Fibroblast of skin of back (primary cell): ENCODE results near the gene SRRM3.
"Not testable (repeated sequence)": the region's sequence is repeated elsewhere in the genome, so short reads cannot be mapped to it uniquely, and the experiment has no call there.

ENCODE experiments used
- DNase-seq: peaks from one replicate; pipeline ENCODE4 v3.0.0-alpha.2; 2013

SRRM3 gene

DNA sequence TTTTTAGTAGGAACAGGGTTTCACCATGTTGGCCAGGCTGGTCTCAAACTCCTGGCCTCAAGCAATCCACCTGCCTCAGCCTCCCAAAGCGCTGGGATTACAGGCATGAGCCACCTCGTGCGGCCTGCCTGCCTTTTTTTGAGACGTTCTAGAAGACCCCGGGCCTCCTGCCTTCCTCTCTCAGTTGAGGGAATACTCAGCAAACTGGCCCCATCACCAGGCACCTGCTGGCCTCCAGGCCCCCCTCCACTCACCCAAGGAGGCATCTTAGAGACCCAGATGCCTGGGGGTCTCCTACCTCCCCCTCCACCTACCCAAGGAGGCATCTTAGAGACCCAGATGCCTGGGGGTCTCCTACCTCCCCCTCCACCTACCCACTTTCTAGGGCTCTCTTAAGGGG lies 91.2 kb downstream of the SRRM3 start:
- not testable (repeated sequence) for DNase-seq

DNA sequence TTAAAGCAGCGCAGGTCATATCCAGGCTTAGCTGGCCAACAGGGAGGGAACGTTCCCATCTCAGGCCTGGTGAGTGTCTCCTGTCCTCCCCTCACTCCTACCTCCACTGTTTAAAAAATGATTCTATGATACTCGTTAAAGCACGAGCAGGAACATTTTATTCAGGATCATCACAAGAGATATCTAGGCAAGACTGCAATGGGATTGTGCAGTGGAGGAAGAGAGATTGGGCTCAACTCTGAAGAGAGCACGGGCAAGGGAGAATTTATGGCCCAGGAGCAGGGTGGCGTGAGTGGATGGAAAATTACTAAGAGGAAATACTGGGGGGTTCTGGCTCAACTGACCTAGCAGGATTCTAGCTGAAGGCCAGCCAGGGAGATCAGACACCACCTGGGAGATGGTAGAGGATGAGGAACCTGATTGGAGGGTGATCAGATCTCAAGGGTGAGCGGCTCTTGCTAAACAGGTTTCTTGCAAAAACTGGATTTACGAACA lies 91.8 kb downstream of the SRRM3 start:
- no peak for DNase-seq

DNA sequence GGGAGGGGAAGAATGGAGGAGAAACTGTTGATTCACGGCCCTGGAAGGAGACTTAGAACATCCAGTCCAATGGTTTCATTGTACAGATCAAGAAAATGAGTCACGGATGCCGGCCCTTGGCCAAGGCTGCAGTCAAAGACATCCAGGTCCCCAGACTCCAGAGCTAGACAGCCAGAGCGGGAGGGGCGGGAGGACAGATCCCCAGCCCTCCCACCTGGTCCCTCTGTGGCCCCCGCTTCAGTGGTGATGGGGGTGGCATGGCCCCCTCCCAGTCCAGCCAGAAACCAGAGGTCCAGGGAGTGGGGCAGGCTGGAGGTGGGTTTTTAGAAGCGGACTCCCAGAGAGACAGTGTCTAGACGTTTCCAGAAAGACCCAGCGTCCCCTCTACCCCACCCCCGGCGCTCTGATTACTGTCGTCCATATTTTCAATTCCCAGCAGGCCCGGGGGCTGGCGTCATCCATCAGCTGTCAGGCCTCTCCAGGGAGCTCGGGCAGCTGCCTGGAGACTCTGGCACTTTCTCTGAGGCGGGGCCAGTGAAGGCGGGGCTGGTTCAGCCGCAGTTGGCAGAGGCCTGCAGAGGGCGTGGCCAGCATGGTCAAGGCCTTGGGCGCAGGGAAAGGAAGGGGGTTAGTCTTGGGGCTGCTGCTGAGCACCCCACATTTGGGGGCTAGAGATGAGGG lies 92.8 kb downstream of the SRRM3 start:
- peak; percentile 98 for DNase-seq

DNA sequence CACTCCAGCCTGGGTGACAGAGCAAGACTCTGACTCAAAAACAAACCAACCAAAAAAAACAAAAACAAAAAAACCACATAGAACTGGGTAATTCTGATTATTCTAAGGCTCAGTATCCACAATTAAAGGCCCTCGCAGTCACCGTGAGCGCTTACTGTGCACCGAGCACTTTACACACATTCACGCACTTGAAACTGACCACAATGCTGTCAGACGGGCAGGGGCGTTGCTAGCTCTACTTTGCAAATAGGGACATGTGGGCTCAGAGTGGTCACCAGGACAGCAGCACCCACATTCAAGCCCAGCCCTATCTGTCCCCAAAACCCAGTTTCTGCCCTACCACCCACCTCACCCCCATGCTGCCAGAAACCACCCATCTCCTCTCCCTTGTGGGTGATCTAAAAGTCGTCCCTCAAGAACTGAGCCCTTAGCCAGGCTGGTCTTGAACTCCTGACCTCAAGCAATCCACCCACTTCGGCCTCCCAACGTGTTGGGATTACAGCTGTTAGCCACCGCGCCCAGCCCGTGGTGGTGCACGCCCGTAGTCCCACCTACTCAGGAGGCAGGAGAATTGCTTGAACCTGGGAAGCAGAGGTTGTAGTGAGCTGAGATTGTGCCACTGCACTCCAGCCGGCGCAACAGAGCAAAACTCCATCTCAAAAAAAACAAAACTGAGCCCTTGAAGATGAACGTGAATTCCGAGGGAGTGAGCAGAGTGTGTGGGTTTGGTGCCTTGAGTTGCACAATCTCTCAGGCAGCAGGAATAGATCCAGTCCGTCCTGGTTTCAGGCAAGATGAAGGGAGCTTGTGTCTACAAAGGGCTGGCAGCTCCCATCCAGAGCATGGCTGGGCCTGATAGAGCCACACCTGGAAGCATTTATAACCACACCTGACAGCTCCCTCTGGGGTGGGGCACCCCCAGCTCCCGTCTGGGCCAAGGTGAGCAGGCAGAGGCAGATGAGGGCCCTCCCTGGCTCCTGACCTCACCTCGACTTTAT lies 95.3 kb downstream of the SRRM3 start:
- DNase-seq: peak; percentile 65

DNA sequence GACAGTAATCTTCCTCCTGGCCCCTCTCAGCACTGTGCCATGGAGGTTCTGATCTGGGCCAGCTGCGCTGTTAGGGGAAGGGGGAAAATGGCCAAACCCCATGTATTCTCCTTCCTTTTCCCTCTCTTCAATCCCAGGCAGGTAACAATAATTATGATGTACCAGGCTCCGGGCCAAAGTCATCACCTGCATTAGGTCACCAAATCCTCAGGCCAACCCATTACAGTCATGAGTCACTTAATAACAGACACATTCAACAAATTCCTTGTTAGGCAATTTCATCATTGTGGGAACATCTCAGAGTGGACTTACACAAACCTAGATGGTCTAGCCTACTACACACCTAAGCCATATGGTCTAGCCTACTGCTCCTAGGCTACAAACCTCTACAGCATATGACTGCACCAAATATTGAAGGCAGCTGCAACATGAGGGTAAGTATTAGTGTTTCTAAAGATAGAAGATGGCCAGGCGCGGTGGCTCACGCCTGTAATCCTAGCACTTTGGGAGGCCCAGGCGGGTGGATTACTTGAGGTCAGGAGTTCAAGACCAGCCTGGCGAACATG lies 98.6 kb downstream of the SRRM3 start:
- peak; percentile 80 for DNase-seq

DNA sequence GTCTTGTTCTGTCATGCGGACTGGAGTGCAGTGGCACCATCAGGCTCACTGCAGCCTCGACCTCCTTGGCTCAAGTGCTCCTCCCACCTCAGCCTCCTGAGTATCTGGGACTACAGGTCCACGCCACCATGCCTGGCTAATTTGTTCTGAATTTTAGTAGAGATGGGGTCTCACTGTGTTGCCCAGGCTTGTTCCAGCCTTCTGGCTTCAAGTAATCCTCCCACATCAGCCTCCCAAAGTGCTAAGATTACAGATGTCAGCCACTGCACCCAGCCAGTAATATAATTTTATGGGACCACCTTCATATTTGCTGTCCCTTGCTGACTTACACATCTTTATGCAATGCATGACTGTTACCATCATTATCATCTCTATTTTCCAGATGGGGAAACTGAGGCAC lies 99.3 kb downstream of the SRRM3 start:
- no peak for DNase-seq

DNA sequence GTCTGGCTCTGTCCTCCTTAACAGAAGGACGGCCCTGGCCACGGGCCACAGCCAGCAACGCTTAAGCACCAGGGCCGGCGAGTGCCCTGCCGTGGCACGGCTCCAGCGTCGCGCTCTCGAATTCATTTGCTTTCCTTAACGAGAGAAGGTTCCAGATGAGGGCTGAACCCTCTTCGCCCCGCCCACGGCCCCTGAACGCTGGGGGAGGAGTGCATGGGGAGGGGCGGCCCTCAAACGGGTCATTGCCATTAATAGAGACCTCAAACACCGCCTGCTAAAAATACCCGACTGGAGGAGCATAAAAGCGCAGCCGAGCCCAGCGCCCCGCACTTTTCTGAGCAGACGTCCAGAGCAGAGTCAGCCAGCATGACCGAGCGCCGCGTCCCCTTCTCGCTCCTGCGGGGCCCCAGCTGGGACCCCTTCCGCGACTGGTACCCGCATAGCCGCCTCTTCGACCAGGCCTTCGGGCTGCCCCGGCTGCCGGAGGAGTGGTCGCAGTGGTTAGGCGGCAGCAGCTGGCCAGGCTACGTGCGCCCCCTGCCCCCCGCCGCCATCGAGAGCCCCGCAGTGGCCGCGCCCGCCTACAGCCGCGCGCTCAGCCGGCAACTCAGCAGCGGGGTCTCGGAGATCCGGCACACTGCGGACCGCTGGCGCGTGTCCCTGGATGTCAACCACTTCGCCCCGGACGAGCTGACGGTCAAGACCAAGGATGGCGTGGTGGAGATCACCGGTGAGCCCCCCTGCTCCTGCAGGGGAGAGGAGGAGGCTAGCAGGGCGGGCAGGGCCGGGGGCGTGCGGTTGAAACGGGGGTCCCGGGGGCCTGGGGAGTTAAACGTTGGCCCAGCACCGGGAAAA lies 100.9 kb downstream of the SRRM3 start, which contains the start of gene HSPB1:
Gene HSPB1, plus strand, starts transcription at position 327 of the 855 bp plus-strand sequence. Its CDS starts 40 bp downstream, at position 367.
- peak; percentile 94 for DNase-seq

DNA sequence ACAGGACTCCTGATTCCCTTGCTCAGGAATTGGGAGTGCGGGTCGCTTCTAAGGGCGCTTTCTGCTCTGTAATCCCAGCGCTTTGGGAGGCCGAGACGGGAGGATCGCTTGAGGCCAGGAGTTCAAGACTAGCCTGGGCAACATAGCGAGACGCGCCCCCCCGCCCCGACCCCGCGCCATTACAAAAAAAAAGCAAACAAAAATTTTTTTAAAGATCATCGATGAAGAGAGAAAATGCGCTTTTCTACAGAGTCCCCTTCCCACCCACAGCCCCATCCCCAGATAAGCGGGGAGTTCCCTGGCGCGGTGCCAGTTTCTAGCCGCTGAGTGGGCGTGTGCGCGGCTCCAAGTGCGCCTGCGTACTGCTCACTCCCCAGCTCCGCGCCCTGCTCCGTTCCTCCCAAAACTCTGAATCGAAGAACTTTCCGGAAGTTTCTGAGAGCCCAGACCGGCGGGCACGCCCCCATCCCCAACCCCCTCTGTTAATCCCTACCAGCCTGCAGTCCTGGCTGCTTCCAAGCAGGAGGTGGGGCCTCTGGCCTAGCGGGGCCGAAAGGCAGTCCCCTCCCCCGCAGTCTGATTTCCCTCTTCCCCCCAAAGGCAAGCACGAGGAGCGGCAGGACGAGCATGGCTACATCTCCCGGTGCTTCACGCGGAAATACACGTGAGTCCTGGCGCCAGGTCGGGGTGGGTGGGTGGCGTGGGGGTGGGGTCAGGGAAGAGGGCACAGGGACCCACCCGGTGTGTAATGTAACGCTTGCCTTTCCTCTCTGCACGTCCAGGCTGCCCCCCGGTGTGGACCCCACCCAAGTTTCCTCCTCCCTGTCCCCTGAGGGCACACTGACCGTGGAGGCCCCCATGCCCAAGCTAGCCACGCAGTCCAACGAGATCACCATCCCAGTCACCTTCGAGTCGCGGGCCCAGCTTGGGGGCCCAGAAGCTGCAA lies 101.8 kb downstream of the SRRM3 start:
- peak; percentile 92 for DNase-seq

DNA sequence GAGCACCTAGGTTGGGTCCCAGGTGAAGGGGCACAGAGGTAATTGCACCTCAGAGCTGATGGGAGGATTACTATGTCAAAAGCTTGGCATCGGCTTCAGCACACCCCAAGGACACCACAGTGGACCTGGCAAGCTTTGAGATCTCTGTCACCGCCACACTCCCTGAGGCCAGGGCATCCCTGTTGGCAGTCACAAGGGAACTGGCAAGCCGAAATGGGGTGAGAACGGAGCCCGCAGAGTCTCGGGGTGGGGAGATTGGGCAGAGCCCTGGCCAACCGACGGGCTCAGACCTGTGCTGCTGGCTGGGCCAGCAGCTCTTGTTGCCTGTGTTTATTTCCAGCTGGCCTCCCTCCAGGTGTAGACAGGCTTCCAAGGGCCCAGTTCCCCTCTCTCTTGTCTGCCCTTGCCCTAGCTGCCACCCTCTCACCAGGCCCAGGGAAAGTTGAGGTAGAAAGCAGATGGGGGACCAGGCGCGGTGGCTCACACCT lies 103.2 kb downstream of the SRRM3 start:
- no peak for DNase-seq

DNA sequence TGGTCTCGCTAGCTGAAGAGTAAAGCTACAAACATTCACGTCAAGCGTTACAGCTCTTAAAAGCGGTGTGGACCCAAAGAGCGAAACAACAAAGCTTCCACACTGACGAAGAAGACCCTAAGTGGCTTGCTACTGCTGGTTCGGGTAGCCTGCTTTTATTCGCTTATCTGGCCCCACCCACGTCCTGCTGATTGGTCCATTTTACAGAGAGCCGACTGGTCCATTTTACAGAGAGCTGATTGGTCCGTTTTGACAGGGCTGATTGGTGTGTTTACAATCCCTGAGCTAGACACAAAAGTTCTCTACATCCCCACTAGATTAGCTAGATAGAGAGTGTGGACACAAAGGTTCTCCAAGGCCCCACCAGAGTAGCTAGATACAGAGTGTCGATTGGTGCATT lies 107.2 kb downstream of the SRRM3 start:
- not testable (repeated sequence) for DNase-seq

DNA sequence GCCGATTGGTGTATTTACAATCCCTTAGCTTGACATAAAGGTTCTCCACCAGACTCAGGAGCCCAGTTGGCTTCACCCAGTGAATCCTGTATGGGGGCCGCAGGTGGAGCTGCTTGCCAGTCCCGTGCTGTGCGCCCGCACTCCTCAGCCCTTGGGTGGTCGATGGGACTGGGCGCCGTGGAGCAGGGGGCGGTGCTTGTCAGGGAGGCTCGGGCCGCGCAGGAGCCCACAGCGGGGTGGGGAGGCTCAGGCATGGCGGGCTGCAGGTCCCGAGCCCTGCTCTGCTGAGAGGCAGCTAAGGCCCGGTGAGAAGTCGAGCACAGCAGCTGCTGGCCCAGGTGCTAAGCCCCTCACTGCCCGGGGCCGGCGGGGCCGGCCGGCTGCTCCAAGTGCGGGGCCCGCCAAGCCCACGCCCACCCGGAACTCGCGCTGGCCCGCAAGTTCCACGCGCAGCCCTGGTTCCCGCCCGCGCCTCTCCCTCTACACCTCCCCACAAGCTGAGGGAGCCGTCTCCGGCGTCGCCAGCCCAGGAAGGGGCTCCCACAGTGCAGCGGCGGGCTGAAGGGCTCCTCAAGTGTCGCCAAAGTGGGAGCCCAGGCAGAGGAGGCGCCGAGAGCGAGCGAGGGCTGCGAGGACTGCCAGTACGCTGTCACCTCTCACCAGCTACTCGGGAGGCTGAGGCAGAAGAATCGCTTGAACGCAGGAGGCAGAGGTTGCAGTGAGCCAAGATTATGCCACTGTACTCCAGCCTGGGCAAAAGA lies 107.8 kb downstream of the SRRM3 start:
- DNase-seq: not testable (repeated sequence)

DNA sequence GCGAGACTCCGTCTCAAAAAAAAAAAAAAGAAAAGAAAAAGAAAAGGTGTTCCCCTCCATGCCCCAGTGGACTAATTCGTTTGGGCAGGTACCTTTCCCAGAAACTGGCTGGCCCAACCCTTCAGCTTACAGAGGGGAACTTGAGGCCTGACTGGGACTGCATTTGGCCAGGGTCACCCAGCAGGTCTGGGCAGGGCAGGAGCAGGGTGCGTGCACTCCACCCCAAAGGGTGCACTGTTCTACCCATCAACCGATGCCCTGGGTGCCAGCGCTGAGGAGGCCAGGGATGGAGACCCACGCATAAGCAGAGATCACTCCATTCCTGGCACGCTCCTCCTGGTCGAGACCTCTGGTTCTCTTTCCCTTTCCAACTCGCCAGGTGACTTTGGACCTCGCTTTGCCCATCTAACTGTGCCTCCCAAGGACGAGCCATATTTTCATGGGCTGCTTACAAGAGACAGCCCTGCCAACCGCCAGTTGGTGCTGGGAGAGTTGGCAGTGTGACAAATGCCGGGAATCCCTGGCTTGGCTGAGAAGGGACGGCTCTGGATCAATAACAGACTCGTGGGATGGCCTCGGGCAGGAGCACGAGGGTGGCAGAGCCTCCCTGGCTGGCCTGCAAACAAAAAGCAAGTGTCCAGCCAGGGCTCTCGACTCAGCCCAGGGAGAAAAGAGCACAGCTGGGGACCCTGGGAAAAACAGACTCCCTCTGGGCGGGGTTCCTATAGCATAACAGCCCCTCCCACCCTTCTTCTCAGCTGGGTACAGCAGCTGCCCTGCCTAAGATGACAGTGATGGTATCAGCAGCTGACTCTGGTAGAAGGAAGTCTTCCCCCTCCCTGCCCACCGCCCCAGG lies 108.6 kb downstream of the SRRM3 start:
- DNase-seq: no peak

DNA sequence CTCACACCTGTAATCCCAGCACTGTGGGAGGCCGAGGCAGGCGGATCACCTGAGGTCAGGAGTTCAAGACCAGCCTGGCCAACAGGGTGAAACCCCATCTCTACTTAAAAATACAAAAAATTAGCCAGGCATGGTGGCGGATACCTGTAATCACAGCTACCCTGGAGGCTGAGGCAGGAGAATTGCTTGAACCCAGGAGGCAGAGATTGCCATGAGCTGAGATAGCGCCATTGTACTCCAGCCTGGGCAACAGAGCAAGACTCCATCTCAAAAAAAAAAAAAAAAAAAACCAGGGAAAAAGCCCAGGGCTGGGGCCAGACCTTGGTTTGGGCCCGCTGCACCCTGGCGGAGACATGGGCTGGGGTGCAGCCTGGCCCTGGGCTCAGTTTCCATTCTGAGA lies 110.1 kb downstream of the SRRM3 start:
- DNase-seq: not testable (repeated sequence)

DNA sequence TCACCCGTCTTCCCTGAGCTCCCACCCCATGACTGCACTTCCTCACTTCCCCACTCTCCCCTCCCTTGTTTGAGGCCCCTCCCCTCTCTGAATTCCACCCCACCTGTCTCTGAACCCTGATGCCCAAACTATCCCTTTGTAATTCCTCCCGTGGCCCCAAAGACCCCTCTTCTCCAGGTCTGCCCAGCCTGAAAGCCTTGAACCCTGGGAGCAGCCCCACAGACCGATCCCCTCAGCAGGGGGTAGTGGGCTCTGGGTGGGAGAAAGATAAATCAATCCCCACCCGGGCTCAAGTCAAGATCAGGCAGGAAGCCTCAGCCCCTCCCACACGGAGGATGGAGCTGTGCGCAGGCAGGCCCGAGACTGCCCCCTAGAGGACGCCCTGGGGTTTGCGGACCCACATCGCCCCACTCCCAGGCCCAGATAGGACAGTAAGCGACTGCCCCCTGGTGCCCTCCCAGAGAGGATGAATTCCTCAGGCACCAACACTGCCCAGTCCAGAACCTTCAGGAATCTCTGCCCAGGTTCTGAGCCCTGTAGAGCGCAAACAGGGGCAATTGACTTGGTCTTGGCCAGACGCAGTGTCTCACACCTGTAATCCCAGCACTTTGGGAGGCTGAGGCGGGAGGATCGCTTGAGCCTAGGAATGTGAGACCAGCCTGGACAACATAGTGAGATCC lies 112.5 kb downstream of the SRRM3 start:
- peak; percentile 86 for DNase-seq

DNA sequence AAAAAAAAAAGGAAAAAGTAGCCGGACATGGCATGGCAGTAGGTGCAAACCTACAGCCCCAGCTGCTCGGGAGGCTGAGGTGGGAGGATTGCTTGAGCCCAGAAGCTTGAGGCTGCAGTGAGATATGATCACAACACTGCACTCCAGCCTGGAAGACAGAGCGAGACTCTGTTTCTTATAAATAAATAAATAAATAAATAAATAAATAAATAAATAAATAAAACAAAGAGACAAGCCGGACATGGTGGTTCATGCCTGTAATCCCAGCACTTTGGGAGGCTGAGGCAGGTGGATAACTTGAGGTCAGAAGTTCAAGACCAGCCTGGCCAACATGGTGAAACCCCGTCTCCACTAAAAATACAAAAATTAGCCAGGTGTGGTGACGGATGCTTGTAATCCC lies 113.0 kb downstream of the SRRM3 start:
- DNase-seq: not testable (repeated sequence)

DNA sequence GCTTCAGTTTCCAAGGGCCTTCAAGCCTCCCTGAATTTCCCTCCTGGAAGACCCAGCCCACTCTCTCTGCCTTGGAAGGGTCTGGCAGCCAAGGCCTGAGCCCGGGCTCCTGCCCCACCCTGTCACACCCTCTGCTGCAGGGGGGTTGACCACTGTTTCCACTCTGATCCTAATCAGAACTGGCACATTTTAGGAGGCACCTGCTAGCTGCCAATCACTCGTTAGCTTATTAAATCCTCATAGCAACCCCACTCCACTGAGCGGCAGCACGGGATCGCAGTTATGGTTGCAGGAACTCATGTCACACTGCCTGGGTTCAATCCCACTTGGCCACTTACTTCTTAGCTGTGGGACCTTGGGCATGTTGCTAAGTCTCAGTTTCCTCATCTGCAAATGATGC lies 113.7 kb downstream of the SRRM3 start:
- no peak for DNase-seq

DNA sequence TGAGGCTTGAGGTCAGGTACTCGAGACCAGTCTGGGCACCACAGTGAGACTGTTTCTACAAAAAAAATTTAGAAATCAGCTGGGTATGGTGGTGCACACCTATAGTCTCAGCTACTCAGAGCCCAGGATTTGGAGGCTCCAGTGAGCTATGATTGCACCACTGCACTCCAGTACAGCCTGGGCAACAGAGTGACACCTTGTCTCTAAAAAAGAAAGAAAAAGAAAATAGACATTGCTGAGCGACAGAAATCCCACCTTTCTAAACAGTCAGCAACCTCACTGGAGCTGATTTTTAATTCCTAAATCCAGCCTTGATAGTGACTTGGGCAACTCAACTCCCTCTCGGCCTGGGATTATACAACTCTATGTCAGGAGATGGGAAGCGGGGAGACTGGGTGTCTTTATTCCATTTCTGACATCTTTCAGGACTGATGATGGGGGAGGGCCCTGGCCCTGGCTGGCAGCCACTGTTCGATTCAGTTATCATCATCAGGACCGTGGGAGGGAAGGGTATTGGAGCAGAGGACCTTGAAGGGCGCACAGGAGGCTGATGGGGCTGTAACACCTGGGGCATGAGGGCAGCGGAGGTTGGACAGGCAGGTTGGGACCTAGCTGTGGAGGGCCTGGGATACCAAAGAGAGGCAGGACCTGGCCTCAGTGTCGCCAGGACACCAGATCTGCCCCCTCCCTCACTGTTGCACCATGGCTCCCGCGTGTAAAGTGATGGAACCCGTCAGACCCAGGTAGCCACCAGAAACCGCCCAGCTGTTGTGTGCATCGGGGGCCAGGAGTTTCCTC lies 115.5 kb downstream of the SRRM3 start:
- no peak for DNase-seq
